NB4 (cell line): ENCODE data around the gene ZNF692.

ENCODE experiments used
- CTCF ChIP-seq: IDR thresholded peaks from one replicate; pipeline ENCODE4 v1.5.1; 2012; ENCODE audit warnings: low read depth, low read length
- POLR2A ChIP-seq: IDR thresholded peaks from 2 replicates; pipeline ENCODE4 v1.6.1; 2011; ENCODE audit warnings: mild to moderate bottlenecking; ENCODE audit not compliant: insufficient read length; ENCODE audit errors: extremely low read depth

- TF ChIP-seq CTCF (no peak), POLR2A (no peak)
Measured at GRCh38 chr1:248824701-248825100, 34.2 kb downstream of the ZNF692 start.
